CD4-positive, alpha-beta T cell treated with Interleukin-6 at 100 ng/mL for 8 hours (primary cell): ENCODE results near the gene RING1.

ENCODE experiments used
- DNase-seq: peaks from one replicate; pipeline ENCODE4 v3.0.0-alpha.2; 2020; ENCODE audit warnings: mixed read lengths, low spot score

Gene RING1

DNA sequence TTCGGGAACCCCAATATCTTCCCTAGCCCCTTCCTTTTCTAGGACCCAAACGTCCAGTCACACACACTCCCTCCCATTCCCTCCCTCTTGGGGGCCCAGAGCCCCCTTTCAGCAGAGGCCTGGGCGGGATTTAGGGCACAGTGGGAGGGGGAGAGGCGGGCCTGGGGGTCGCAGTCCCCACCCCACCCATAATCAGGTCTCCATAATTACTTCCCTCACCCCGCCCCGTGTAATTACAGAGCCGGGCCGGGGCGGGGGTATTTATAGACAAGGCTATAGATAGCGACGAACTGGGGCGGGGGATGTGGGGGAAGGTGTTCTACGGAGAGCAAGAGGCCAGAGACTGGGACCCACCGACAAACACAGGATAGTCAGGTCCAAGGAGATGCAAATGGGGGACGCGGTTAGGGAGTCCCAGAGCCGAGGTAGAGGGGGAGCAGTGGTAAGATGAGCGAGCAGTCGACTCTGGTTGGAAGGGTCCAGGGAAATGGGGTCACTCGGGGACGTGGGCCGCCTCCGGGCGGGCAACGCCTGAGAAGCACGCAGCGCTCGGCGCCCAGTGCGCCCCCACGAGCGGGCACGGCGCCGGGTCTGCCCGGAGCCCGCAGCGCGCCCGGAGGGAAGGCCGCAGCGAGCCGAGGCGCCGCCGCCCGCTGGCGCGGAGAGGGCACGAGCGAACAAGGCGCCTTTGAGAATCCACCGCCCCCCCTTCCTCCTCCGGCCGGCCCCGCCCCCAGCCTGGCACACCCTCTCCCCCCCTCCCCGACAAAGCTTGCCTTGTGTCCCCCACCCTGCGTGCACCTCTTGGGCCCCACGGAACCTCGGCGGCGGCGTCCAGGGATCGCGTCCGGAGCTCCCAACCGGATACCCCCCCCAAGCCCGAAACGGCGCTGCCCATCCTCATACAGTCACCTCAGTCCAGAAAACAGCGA, 15.4 kb upstream of the RING1 start:
- DNase-seq, result no peak

DNA sequence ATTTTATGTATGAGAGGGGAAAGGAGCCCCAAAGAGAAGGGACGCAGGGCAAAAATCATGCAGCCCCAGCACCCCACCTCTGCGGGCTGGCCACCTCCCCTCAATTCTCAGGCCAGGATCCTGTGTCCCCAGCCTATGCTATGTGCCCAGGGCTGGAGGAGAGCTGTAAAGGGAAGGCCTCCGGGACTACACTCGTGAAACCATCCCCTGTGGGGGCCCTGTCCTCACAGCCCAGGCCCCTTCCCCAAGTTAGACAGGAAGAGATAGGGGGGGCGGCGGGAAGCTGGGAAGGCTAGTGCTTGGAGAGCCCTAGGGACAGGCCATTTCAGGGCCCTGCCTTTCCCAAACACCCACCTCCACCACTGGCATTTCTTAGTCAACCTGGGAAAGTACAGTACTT, 14.7 kb upstream of the RING1 start:
- DNase-seq, result no peak

DNA sequence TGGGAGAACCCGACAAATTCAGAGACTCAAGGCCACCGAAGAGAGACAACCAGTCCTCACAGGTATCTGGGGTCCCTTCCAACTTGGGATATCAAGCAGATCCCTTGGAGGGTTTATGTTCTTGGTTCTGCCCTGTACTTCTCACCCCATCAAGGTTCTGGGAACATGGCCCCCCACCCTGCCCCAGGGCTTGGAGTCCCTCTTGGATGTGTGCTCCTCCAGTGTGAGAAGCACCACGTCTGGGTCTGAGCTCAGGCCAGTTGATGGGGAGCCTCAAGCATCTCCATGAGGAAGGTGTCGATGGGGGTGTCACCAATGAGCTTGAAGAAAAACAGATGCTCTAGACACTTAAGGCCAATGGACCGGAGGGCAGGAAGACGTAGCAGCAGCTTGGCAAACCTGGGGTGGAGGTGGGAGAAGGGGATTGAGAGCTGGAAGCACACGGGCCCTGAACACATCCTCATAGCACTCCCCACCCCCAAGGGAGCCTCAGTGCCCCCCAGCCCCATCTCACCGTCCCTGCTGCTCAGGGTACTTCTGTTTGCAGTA, 13.8 kb upstream of the RING1 start:
- DNase-seq, result no peak

DNA sequence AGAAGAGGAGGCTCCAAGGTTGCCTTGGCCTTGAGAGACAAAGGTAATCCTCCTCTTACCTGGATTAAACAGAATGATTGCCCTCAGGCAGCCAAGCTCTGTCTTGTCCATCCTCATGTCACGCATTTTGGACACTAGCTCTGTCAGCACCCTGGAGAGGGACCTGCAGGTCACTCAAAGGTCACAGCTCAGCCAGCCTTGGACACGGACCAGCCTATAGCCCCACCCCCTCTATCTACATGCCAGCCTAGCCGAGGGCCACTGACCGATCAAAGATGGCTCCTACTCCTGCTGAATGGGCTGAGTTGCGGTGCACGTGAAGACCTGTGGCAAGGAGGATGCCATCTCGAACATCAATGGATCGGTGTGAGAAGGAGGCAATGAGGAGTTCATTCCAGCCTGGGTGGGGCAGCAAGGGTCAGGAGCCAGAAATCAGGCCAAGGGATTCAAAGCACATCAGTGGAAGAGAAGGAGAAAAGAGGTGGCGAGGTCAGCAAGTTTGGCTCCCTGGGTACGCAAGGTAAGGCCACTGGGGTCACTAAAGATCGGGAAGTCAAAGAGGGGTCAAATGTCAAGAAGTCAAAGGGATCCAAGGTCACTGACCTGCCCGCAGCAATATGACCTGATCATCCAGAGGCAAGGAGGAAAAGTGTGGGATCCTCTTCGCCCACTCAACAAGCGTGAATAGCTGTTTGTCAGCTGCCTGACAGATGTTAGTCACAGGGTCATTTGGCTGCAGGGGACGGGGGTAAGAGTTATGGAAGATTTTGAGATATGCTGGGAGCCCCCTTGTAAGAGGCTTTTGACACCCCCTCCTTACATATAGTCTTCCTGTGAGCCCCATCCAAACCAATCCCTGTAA, 12.8 kb upstream of the RING1 start:
- no peak for DNase-seq

DNA sequence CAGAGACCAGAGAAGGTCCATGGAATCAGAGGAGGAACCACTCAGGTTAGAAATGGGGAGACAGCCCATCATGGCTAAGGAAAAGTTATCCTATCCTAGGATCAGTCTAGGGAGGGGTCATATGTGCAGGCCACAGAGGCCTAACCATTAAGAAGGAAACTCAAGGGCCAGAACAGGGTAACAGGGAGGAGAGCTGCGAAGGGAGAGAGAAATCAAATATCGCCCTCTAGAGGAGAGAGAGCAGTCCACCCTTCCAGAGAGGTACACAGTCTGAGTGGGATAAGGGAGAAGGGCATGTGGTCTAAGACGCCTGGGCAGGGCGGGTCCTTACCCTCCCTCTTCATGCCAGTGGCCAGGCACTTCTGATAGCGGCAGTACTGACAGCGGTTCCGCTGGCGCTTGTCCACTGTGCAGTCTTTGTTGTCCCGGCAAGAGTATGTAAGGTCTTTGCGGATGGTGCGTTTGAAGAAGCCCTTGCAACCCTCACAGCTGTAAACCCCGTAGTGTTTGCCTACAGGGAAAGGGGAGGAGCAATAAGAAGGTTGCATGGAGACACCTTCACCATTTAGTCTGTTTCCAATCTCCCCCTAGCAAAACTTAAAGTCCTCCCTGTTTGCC, 10.8 kb upstream of the RING1 start:
- peak; percentile 42 for DNase-seq

DNA sequence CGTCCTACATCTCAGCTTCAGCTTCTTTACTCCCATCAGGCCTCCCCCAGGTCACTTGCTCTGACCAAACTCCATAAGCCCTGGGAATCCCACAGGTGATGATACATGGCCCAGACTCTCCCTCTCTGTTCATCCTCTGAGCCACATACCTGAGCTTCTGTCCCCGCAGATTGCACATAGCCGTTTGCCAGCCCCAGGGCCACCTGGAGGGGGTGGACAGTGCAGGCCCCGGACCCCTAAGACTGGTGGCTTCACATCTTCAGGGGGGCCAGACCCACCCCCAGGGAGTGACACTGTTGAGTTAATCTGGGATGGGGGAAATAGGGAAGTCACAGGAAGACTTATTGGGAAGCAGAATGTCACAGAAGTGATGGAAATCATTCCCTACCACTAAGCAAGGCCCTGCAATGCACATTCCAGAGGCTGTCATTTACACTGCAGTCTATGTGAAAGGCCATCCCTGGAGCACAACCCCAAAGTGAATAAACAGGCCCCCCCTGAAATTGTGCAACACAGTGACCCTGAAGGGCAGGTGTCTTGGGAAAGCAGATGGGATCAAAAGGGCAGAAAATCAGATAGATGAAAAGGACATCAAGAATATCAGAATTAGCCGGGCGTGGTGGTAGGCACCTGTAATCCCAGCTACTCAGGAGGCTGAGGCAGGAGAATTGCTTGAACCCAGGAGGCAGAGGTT, 10.0 kb upstream of the RING1 start:
- DNase-seq, result no peak

GRCh38 chr6:33198853-33199436, 9.4 kb upstream of the RING1 start:
- no peak for DNase-seq

GRCh38 chr6:33199687-33200218, 8.5 kb upstream of the RING1 start:
- peak; percentile 59 for DNase-seq

GRCh38 chr6:33200219-33201146, 7.8 kb upstream of the RING1 start, which contains the start of the genes RXRB and SLC39A7:
Gene RXRB (minus strand): TSS chr6:33200665. CDS start chr6:33200476, 189 bp downstream.
Gene SLC39A7 (plus strand): TSS chr6:33200867. CDS start chr6:33201246, 379 bp downstream.
- peak; percentile 99 for DNase-seq

GRCh38 chr6:33201147-33201545, 7.2 kb upstream of the RING1 start:
- DNase-seq, result no peak

- DNase-seq, result no peak
These were observed 6.4 kb upstream of the RING1 start for GRCh38 chr6:33201935-33202334.

GRCh38 chr6:33202799-33203198, 5.5 kb upstream of the RING1 start:
- no peak for DNase-seq

- no peak for DNase-seq
These were observed 4.7 kb upstream of the RING1 start for GRCh38 chr6:33203443-33204164.

GRCh38 chr6:33204165-33204414, 4.2 kb upstream of the RING1 start:
- no peak for DNase-seq

DNA sequence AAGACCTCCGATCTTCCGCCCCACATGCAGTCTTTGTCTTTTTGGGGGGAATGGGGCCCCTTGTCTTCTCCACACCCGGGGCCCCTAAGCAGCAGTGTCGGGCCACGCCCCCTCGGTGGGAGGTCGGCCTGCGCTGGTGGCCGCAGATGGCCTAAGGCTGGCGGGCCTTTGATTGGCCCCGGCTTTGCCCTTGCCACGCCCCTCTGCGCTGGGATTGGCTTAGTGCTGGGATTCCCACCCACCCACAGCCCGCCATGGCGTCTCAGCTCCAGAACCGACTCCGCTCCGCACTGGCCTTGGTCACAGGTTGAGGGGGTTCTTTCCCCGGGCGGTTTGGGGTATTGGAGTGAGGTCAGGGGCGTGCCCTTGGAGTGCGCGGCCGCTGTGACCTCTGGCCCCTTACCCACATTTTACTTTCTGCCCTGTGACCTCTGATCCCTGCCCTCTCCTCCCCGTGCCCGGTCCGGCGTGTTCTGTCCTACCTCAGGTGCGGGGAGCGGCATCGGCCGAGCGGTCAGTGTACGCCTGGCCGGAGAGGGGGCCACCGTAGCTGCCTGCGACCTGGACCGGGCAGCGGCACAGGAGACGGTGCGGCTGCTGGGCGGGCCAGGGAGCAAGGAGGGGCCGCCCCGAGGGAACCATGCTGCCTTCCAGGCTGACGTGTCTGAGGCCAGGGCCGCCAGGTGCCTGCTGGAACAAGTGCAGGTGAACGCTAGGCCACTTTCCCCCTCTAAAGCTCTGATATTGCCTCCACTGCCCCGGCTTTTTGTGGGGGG, 3.7 kb upstream of the RING1 start, which contains the start of gene HSD17B8:
Gene HSD17B8 (plus strand): TSS at position 241 of the 776 bp plus-strand sequence. CDS start 14 bp downstream, at position 255.
- DNase-seq, result peak; percentile 89

GRCh38 chr6:33205191-33206026, 2.9 kb upstream of the RING1 start:
- DNase-seq, result no peak
